Fibroblast of skin of right quadriceps (primary cell): Measurements from ENCODE around the gene ZNF841.
"Not testable (repeated sequence)": the region's sequence is repeated elsewhere in the genome, so short reads cannot be mapped to it uniquely, and the experiment has no call there.

Source experiments
- DNase-seq: peaks from one replicate; pipeline ENCODE4 v3.0.0-alpha.2; 2013

Gene ZNF841

DNA sequence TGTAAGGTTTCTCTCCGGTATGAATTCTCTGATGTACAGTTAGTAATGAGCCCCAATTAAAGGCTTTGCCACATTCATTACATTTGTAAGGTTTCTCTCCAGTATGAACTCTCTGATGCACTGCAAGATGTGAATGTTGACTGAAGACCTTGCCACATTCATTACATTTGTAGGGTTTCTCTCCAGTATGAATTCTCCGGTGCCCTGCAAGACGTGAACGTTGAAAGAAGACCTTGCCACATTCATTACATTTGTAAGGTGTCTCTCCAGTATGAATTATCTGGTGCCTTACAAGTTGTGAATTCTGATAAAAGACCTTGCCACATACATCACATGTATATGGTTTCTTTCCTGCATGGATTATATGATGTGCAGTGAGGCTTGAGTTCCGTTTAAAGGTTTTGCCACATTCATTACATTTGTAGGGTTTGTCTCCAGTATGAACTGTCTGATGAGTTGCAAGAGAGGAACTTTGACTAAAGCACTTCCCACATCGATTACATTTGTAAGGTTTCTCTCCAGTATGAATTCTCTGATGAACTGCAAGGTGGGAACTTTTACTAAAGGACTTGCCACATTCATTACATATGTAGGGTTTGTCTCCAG is 29.2 kb downstream of the ZNF841 start:
- DNase-seq: no peak

DNA sequence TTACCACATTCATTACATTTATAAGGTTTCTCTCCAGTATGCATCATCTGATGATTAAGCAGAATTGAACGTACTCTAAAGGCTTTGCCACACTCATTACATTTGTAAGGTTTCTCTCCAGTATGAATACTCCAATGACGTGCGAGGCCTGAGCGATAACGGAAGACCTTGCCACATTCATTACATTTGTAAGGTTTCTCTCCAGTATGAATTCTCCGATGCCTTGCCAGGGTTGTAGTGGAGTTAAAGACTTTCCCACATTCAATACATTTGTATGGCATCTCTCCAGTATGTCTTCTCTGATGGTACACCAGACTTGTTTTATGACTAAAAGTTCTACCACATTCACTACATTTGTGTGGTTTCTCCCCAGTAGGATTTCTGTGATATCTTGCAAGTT is 30.2 kb downstream of the ZNF841 start:
- no peak for DNase-seq

DNA sequence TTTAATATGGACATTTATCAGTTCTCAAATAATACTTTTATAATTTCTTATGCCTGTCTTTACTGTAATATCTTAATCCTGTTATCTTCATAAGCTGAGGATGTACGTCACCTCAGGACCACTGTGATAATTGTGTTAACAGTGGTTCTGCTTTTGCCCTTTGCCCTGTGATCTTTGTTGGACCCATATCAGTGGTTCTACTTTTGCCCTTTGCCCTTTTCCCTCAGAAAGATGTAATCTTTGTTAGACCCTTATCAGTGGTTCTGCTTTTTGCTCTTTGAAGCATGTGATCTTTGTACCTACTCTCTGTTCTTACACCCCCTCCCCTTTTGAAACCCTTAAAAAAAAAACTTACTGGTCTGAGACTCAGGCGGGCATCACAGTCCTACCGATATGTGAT is 39.1 kb downstream of the ZNF841 start:
- not testable (repeated sequence) for DNase-seq

DNA sequence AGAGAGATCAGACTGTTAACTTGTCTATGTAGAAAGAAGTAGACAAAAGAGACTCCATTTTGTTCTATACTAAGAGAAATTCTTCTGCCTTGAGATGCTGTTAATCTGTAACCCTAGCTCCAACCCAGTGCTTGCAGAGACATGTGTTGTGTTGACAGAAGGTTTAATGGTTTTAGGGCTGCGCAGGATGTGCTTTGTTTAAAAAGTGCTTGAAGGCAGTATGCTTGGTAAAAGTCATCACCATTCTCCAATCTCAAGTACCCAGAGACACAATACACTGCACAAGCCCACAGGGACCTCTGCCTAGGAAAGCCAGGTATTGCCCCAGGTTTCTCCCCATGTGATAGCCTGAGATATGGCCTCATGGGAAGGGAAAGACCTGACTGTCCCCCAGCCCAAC is 43.8 kb downstream of the ZNF841 start:
- DNase-seq: not testable (repeated sequence)

DNA sequence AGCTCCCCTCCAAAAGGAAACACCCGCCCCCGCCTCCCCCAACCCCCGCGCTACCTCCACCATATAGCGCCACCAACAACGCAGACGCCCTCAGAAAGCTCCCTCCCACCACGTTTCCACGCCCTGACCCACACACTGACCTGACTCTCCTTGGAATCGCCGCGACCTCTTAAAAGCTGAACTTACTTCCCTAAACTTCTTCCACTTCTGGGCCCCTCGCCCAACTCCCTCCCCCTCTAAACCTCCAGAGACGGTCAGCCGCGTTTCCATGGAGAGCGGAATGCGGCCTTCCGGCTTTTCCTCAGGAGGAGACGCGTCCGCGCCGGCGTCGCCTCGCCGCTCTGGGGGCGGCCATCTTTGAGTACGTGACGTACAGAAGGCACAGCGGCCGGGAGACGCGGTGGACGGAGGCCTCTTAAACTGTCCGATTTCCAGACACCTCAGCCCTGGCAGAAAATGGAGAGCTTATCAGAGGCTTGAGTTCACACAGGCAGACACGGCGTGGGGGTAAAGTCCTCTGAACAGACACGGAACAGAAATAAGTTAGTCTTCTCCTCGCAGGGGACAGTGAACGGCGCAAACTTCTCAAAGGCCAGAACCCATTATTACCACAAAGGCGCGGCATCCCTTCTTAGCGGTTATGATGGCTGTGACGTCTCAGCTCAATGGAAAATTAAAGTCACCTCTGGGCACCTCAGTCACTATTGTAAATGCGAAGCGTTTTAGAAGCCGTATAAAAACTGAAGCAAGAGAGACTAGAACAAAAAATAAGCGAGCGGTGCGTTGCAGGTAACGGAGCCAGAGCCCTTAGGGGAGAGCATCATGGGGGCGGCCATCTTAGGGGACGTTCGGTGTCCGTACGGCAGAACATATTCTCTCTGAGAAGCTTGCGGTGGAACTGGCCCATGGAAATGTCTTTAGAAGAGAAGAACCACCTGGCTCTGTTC is 46.7 kb downstream of the ZNF841 start, which contains the start of gene ZNF432:
Gene ZNF432, minus strand, starts transcription at position 284 of the 947 bp plus-strand sequence. CDS start 1,970 bp downstream, outside the sequence.
- peak; percentile 93 for DNase-seq

DNA sequence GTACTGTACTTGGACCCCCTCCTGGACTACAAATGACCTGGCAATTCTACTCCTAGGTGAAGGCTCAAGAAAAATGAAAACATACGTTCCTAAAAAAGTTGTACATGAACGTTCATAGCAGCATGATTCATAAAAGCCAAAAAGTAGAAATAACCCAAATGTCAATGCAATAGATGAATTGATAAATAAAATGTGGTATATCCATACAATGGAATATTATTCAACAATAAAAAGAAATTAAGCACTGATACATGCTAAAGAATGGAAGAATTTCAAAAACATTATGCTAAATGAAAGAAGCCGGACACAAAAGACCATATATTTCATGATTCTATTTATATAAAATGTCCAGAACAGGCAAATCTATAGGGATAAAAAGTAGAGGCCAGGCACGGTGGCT is 56.4 kb downstream of the ZNF841 start:
- no peak for DNase-seq

DNA sequence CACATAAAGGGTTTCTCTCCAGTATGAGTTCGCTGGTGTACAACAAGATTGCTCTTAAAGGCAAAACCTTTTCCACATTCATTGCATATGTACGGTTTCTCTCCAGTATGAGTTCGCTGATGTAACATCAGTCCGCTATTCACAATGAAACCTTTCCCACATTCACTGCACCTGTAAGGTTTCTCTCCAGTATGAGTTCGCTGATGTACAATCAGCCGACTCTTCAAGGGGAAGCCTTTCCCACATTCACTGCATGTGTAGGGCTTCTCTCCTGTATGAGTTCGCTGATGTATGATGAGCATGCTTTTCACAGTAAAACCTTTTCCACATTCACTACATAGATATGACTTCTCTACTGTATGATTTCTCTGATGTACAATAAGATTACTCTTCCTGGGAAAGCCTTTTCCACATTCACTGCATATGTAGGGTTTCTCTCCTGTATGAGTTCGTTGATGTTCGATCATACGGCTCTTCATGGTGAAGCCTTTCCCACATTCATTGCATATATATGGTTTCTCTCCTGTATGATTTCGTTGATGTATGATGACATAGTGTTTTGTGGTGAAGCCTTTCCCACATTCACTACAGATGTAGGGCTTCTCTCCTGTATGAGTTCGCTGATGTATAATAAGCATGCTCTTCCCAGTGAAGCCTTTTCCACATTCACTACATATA is 61.4 kb downstream of the ZNF841 start:
- DNase-seq: peak; percentile 9

DNA sequence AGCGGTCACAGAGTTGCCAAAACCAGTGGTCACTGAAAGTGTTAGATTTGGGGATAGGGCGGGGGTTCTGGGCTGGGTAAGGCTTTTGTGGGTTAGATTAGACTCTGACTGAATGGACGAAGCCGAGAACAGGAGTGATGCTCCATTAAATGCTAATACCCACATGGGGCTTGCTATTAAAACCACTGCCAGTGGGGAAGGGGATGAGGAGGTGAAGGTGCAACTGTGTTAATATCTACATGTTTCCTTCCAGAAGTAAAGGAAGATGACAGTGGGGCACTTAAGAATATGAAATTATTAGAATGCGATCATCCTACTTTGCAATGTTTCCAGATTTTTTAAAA is 66.8 kb downstream of the ZNF841 start:
- no peak for DNase-seq

DNA sequence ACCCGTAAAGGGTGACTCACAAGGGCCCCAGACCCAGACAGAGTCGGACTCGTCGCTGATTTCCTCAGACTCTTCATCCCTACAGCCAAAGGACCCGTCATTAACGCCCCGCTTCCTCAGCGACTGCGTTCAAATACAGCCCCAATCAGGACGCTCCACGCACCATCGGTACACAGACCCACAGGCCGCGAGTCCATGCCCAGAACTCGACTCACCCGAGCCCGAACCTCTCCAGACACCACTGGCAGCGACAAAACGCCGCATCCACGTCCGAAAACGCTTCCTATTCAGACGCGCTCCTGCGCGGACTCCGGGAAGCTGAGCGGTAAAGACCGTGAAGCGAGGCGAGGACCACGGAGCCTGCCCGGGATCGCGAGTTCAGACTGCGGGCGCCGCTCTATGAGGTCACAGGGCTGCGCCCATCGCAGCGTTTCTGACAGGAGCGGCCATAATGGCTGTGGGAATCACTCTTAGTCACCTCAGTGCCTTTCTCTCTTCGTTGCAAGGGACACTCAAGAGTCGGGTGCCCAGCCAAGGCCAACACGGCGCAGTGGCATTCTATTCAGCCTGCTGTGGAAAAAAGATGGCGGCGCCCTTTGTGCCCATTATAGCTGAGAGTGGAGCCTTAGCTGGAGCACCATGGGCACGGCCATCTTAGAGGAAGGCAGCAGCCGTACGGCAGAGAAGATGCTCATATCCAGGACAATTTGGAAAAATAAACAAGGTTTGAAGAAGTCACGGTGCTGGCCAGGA is 67.4 kb downstream of the ZNF841 start, which contains the start of gene ZNF614:
Gene ZNF614, minus strand, starts transcription at position 353 of the 753 bp plus-strand sequence. CDS start 2,634 bp downstream, outside the sequence.
- DNase-seq: peak; percentile 85

DNA sequence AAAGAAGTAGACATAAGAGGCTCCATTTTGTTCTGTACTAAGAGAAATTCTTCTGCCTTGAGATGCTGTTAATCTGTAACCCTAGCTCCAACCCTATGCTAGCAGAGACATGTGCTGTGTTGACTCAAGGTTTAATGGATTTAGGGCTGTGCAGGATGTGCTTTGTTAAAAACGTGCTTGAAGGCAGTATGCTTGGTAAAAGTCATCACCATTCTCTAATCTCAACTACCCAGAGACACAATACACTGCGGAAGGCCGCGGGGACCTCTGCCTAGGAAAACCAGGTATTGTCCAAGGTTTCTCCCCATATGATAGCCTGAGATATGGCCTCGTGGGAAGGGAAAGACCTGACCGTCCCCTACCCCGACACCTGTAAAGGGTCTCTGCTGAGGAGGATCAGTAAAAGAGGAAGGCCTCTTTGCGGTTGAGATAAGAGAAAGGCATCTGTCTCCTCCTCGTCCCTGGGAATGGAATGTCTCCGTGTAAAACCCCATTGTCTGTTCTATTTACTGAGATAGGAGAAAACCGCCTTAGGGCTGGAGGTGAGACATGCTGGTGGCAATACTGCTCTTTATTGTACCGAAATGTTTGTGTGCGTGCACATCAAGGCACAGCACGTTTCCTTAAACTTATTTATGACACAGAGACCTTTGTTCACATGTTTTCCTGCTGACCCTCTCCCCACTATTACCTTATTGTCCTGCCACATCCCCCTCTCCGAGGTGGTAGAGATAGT is 69.1 kb downstream of the ZNF841 start:
- DNase-seq: not testable (repeated sequence)

DNA sequence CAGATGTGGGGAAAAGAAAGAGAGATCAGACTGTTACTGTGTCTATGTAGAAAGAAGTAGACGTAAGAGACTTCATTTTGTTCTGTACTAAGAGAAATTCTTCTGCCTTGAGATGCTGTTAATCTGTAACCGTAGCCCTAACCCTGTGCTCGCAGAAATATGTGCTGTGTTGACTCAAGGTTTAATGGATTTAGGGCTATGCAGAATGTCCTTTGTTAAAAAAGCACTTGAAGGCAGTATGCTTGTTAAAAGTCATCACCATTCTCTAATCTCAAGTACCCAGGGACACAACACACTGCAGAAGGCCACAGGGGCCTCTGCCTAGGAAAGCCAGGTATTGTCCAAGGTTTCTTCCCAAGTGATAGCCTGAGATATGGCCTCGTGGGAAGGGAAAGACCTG is 71.1 kb downstream of the ZNF841 start:
- not testable (repeated sequence) for DNase-seq

DNA sequence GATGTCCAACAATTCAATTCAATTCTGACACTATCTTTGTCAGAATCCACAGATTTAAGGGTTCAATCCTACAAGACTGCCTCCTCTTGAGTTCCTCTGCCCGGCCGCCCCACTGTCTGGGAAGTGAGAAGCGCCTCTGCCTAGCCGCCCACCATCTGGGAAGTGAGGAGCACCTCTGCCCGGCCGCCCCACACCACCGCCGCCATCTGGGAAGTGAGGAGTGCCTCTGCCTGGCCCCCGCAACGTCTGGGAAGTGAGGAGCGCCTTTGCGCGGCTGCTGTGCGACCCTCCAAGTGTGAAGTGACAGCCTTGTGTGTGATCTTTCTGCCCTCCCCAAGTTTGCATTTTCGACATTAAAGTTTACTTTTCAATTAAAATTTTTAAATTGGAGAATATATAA is 73.4 kb downstream of the ZNF841 start:
- DNase-seq: no peak

DNA sequence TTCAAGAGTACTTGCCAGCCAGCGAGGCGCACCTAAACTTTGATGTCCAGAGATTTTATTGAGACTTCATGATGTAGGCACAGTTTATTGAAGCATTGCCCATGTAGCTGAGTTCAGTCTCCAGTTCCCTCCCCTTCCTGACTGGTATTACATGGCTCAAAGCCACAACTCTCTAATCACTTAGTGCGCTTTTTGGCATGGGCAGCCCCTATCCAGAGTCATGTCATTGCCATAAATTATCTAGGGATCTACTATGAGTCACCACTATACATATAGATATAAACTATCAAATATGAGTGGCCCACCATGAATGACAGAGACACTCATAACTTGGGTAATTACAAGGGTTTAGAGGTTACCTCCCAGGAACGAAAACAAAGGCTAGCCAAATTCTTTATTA is 75.1 kb downstream of the ZNF841 start:
- no peak for DNase-seq
